Effector CD8-positive, alpha-beta T cell (primary cell): ENCODE results near the gene UTP11.
"Not testable (repeated sequence)": the region's sequence is repeated elsewhere in the genome, so short reads cannot be mapped to it uniquely, and the experiment has no call there.

Source experiments
- DNase-seq: peaks from one replicate; lab custom pipeline; 2025; lab: John Stamatoyannopoulos, UW

The UTP11 gene

GRCh38 chr1:38027201-38028104 is 14.9 kb downstream of the UTP11 start:
- DNase-seq, result no peak

GRCh38 chr1:38028105-38028591 is 15.6 kb downstream of the UTP11 start:
- DNase-seq, result no peak

DNA sequence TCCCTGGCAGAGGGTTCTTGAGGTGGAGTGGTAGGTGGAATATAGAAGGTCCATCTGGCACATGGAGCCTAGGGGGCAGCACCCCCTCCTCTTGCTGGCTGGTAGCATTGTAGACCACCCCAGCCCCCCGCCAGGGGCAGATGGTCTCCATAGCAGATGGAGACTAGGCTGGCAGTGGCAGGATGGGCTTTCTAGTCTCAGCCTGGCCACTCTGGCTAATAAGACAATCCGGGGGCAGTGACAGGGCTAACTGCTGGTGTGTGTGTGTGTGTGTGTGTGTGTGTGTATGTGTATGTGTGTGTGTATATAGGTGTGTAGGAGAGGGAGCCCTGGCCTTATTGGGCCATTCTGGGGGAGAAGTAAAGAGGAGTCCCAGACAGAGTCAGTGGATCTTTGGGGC is 16.1 kb downstream of the UTP11 start:
- DNase-seq, result no peak

DNA sequence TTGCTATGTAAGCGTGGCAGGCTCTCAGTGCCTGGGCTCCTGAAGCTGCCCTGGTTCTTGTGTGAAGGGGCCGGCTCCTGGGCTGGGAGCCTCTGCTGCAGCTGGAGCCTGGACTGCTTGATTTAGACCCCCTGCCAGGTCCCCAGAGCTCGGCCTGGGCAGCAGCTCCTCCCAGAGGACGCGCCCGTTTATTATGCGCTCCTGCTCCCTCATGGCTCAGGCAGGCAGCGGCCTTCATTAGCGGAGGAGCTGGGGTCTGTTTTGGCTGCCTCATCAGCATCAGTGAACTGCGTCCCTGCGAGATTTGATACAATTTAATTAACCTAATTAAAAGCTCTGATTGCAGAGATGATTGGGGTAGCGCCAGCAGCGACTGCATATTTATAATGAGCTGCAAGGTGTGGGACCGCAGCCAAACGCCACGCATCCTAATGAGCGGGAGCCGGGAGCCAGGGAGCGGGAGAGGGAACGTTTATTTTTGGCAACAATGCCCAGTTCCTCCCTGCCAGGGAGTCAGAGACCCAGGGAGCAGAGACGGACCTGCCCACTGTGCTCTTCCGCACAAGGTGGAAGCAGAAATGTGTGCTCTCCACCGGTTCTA is 16.6 kb downstream of the UTP11 start:
- no peak for DNase-seq

- DNase-seq, result no peak
These were observed 17.4 kb downstream of the UTP11 start for GRCh38 chr1:38029685-38030511.

DNA sequence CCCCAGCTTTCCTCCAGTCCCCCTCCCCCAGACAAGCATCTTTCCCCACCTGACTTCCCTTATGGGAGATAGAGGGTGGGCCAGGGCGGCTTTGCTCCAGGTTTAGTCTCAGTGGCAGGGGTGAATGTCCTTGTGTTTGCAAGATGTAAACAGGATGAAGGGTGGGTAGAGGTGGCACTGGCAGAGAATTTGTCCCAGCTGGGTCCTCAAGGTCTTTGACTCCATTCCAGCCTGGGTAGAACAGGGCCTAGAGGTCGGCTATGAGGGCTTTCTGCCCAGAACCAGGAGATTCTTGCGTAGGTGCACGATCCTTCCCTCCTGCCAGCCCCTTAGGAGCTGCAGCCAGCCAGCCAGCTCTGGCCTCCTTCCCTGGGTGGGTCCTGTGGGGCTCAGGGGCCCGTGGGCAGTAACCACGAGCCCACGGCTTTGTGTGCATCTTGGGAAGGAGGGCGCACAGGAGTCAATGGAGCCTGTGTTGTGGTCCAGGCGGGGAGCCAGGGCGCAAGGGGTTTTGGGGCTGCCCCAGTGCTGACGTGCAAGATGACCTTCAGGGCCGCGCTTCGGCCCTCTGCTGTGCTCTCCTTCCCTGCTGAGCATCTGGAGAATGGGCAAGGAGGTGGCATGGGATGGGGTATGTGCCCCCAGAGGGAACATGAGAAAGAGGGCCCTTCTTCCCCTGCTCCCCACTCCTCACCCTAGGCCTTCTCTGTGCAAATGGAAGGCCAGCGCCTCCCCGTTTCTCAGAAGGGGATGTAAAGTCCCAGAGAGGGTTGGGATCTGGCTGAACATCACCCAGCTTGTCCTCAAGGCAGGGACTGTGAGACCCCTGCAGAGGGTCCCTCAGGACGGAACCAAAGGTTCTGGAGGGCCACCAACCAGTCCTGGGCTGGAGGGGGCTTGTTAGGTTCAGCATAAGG is 18.3 kb downstream of the UTP11 start:
- no peak for DNase-seq

DNA sequence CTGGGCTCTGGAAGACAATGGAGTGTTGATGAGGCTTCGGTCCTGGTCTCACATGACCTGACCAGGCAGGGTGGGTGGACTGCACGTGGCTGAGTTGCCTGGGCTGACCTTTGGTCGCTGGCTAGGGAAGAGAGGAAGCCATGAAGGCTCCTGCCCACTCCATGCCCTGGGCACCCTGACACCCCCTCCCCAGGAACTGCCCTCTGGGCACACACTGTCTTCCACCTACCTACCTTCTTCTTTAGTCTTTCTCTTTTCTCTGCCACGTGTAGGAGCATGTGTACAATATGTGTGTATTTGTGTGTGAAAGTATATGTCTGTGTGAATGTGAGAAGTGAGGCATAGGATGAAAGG is 19.0 kb downstream of the UTP11 start:
- no peak for DNase-seq

DNA sequence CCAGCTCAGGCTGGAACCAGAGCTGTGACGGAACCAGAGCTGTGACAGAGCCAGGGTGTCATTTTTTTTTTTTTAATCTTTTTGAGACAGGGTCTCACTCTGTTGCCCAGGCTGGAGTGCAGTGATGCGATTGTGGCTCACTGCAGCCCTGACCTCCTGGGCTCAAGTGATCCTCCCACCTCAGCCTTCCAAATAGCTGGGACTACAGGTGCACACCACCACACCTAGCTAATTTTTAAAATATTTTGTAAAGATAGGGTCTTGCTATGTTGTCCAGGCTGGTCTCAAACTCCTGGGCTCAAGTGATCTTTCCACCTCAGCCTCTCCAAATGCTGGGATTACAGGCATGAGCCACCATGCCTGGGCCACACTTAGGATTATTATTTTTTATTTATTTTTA is 20.5 kb downstream of the UTP11 start:
- not testable (repeated sequence) for DNase-seq

DNA sequence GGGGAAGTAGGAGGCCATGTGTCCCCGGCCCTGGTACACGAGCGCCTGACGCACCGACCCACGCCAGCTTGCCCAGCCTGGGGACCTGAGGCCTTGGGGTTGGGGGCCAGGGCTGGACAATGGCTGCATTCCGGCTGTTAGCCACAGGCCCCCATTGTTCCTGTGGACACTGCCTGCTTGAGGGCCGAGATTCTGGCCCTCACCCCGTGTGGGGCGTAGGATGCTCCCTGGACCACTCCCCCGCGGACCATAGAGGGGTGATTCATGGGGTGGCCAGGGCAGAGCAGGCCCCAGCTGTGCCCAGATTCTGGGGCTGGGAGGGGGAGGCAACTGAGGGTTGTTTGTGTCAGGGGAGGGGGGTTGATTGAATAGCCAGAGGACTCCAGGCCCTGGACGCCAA is 22.3 kb downstream of the UTP11 start:
- no peak for DNase-seq

GRCh38 chr1:38037221-38037939 is 24.8 kb downstream of the UTP11 start:
- no peak for DNase-seq

GRCh38 chr1:38038861-38039260 is 26.3 kb downstream of the UTP11 start:
- no peak for DNase-seq

- DNase-seq, result no peak
These were observed 27.0 kb downstream of the UTP11 start for GRCh38 chr1:38039331-38040088.

- DNase-seq, result no peak
These were observed 29.7 kb downstream of the UTP11 start for GRCh38 chr1:38041936-38042834.

GRCh38 chr1:38043036-38043747 is 30.7 kb downstream of the UTP11 start:
- no peak for DNase-seq

GRCh38 chr1:38044221-38045215 is 32.0 kb downstream of the UTP11 start:
- no peak for DNase-seq

DNA sequence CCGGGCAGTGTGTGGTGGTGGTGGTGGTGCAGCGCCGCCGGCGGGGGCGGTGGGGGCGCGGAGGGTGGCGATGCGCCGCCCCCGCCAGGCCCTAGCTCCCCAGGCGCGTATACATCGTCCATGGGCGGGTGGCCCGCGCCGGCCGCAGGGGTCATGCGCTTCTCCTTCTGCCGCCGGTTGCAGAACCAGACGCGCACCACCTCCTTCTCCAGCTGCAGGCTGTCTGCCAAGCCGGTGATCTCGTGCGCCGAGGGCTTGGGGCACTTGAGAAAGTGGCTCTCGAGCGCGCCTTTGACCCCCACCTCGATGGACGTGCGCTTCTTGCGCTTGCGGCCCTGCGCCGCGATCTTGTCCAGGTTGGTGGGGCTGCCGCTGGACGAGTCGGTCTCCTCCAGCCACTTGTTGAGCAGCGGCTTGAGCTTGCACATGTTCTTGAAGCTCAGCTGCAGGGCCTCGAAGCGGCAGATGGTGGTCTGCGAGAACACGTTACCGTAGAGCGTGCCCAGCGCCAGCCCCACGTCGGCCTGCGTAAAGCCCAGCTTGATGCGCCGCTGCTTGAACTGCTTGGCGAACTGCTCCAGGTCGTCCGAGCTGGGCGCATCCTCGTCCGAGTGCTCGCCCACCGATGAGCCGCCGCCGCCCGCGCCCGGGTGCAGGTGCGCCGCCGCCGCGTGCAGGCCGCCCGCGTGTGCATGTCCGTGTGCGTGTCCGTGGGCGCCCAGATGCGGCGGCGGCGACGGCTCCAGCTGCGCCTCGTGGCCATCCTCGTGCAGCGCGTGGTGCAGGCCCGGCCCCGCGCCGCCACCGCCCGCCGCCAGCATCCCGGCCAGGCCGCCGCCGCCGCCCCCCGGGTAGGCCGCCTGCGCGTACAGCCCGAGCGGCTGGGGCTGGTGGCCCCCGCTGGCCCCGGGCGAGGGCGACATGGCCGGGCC is 33.1 kb downstream of the UTP11 start:
- no peak for DNase-seq
